GM18870 (cell line): ENCODE results near the gene TMED5.
"Not testable (repeated sequence)": the region's sequence is repeated elsewhere in the genome, so short reads cannot be mapped to it uniquely, and the experiment has no call there.

ENCODE experiments used
- ATAC-seq: cut with Tn5 transposase; IDR thresholded peaks from one replicate; pipeline ENCODE4 v1.9.1; 2021; ENCODE audit warnings: moderate library complexity; ENCODE audit not compliant: unreplicated experiment

Gene TMED5

GRCh38 chr1:93172778-93173177 lies 7.4 kb downstream of the TMED5 start:
- no peak for ATAC-seq

- ATAC-seq = no peak
These were observed 8.6 kb downstream of the TMED5 start for GRCh38 chr1:93171549-93172034.

DNA sequence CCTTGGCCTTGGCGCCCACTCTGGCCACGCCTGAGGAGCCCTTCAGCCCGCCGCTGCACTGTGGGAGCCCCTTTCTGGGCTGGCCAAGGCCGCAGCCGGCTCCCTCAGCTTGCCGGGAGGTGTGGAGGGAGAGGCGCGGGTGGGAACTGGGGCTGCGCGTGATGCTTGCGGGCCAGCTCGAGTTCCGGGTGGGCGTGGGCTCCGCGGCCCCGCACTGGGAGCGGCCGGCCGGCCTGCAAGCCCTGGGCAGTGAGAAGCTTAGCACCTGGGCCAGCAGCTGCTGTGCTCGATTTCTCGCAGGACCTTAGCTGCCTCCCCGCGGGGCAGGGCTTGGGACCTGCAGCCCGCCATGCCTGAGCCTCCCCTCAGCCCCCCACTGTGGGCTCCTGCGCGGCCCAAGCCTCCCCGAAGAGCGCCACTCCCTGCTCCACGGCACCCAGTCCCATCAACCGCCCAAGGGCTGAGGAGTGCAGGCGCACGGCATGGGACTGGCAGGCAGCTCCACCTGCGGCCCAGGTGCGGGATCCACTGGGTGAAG lies 10.0 kb downstream of the TMED5 start:
- not testable (repeated sequence) for ATAC-seq

- ATAC-seq = no peak
These were observed 13.2 kb downstream of the TMED5 start for GRCh38 chr1:93167006-93167405.

DNA sequence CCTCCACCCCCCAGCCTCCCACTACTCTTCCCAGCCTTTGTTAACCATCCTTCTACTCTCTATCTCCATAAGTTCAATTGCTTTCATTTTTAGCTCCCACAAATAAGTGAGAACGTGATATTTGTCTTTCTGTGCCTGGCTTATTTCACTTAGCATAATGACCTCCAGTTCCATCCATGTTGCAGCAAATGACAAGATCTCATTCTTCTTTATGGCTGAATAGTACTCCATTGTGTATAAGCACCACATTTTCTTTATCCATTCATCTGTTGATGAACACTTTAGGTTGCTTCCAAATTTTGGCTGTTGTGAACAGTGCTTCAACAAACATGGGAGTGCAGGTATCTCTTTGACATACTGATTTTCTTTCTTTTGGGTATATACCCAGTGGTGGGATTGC lies 14.3 kb downstream of the TMED5 start:
- not testable (repeated sequence) for ATAC-seq

- ATAC-seq = no peak
These were observed 15.4 kb downstream of the TMED5 start for GRCh38 chr1:93164816-93165215.

GRCh38 chr1:93163314-93163713 lies 16.9 kb downstream of the TMED5 start:
- not testable (repeated sequence) for ATAC-seq

GRCh38 chr1:93159337-93159736 lies 20.9 kb downstream of the TMED5 start:
- ATAC-seq = no peak

GRCh38 chr1:93155335-93155734 lies 24.9 kb downstream of the TMED5 start:
- no peak for ATAC-seq

GRCh38 chr1:93154898-93155297 lies 25.3 kb downstream of the TMED5 start:
- no peak for ATAC-seq

DNA sequence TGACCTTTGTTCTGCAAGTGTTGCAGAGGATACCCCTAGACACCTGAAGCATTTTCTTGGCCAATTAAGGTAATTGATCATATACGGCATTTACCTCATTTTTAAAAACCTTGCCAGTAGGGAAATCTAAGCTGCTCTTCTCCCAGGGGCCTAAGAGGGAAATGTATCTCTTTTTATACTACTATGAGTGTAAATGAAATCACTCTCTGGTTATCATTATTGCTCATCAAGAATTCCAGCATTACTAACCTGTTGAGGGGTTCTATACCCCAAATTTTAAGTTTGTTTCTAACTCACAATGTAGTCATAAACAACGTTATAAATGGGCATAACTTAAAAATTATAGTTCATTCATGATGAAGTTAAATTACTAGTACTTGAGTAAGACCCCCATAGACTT lies 27.4 kb downstream of the TMED5 start:
- ATAC-seq = no peak

- no peak for ATAC-seq
These were observed 28.7 kb downstream of the TMED5 start for GRCh38 chr1:93151474-93151873.

GRCh38 chr1:93150729-93151128 lies 29.5 kb downstream of the TMED5 start:
- no peak for ATAC-seq

DNA sequence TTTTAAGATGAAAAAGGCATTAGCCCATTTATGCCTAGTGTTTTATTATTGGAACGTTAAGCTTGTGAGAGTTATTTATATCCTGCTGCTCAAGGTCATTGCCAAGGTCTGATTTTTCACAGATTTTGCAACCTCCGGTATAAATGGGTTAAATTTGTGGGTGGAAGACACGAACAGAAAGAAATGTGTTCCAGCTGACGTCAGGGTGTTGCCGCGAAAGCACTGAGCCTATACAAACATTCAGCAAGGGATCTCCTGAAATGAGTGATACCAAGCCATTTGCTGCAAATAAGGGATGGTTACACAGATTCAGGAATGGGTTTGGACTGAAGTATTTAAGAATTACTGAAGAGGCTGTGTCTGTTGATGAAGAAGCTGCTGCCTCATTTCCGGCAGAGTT lies 32.2 kb downstream of the TMED5 start:
- ATAC-seq = no peak

- no peak for ATAC-seq
These were observed 36.4 kb downstream of the TMED5 start for GRCh38 chr1:93143769-93144168.

DNA sequence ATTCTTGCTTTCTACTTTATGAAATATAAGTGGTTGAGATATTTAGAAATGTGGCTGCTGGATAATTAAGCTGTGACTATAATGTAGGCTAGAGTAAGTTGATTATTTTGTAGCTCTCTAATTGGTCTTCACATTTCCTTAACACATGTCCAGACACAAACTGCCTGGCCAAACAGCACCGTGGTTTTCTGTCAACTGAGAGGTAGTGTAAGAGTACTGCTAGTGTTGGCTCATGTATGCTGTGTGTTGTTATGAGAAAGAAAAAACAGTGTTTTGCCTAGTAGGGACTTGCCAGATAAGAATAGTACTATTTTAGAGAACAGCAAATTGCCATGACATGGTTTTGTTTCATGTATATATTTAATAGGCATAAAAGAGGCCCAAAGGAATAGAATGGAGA lies 37.1 kb downstream of the TMED5 start:
- no peak for ATAC-seq

DNA sequence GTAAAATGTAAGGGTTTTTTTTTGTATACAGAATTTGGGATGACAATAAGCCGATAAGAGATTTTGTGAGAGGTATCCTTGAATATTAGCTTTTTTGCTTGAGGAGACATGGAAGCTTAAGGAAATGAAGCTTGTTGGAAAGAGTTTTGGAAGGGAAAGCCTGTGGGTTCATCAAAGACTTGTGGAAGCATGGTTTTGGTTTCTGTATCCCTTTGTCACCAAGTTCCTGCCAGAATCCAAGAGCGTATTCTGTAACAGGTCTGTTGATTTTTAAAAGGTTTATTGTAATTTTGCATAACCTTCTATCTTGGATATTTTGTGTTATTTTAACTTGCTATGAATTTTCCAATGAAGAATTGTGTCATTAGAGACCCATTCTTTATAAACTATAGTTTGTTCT lies 38.1 kb downstream of the TMED5 start:
- no peak for ATAC-seq

DNA sequence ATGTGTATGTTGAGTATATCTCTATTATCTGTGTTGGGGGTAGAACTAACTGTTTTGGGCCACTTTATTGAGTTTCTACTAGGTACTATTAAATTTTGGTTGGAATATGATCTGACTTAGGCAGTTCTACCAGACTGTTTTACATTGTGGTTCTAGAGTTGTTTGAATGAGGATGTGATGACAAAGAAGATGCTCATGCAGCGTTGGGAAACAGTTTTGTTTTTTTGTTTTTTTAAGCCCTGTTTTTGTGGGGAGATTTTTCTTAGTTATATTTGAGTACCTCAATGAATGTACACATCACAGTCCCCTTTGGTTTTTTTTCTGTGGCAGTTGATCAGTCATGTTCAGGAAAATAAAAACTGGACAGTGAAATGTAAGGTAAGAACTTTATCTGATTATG lies 40.1 kb downstream of the TMED5 start:
- no peak for ATAC-seq

DNA sequence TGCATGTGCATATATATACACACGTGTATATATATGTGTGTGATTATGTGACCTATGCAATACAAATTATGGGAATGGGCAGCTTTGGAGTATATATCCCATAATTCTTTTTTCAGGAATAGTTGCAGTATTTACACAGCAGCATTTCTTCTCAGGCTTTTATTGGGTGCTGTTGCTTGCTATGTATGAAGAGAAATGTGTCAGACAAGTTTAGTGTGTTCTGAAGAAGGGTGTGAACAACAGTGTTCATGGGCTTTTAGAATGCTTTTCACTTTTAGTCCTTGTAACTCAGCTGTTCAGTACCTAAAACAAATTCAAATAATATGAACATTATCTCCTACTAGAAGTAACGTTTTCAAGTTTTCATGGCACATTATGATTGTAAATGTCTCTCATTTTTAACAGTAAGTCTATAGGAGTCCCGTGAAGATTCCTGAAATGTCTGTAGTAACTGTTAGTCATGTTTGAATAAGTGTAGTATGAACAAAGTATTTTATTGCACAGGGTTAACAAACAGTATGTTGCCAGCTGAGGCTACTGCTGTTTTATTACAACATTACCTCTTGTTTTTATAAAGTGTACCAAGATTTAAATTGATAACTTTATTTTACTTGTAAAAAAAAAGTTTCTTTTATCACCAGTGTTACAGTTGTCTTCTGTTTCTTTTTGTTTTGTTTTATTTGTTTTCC lies 42.5 kb downstream of the TMED5 start:
- ATAC-seq = no peak

GRCh38 chr1:93136445-93136844 lies 43.8 kb downstream of the TMED5 start:
- no peak for ATAC-seq

GRCh38 chr1:93132638-93133037 lies 47.6 kb downstream of the TMED5 start:
- no peak for ATAC-seq

DNA sequence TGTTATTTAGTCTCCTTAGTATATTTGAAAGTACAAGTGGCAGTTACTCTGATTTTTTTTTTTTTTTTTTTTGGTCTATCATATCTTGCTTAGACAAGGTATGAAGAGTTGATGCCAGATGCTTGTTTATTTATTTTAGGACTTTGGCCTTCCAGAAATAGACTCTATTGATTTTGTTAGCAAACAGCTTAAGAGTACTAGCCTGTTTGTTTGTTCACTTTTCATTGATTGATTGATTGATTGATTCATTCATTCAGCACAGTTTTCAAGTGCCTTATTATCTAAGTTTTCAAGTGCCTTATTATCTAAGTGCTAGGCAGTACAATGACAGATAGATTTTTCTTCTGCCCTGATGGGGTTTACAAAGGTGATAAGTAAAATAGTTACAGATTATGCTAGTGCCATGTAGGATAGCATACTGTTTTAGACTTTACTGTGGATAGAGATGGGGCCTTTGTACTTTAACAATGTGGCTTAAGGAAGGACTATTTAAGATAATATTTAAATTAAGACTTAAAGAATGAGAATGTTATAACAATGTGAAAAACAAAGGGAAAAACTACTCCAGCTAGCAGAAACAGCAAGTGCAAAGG lies 50.6 kb downstream of the TMED5 start:
- no peak for ATAC-seq
